Endothelial cell of umbilical vein (primary cell): ENCODE measurements around the gene PPP1R7.

Source experiments
- CTCF ChIP-seq, 2 donors: IDR thresholded peaks; 1 replicate in 1 of 2; 2 replicates in 1 of 2; pipeline ENCODE4 v1.5.1; 2011; ENCODE audit warnings: low read length in 2 of 2, mild to moderate bottlenecking in 2 of 2, moderate library complexity in 2 of 2, control low read depth in 1 of 2, inconsistent platforms in 1 of 2, low read depth in 1 of 2; ENCODE audit not compliant: insufficient read depth in 1 of 2; ENCODE audit errors: extremely low read depth in 1 of 2
- MAX ChIP-seq: IDR thresholded peaks from 2 replicates; pipeline ENCODE4 v1.6.1; 2011; ENCODE audit not compliant: insufficient read depth, insufficient read length

DNA sequence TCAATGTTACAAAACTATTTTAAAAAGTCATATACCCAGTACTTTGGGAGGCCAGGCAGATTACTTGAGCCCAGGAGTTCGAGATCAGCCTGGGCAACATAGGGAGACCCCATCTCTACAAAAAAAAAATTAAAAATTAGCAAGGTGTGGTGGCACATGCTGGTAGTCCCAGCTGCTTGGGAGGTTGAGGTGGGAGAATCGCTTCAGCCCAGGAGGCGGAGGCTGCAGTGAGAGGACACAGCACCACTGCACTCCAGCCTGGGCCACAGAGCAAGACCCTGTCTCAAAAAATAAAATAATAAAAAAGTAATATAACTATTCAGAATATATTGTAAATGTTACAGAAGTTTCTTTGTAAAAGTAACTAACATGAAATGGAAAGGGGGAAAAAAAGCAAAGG is 2.9 kb upstream of the PPP1R7 start:
- TF ChIP-seq CTCF (IDR thresholded peaks at IDR 0.05; ENCODE audit: extremely low read depth in 1 of 2, insufficient read depth in 1 of 2, low read depth in 1 of 2, low read length in 2 of 2) (no peak), MAX (no peak)
